Measurements from ENCODE around the gene CCPG1.
A peak's percentile ranks its signal among the peaks of the same experiment; 100 is the strongest.

The CCPG1 gene

GRCh38 chr15:55379095-55379494 lies 29.1 kb downstream of the CCPG1 start:
- DNase-seq, result no peak

DNA sequence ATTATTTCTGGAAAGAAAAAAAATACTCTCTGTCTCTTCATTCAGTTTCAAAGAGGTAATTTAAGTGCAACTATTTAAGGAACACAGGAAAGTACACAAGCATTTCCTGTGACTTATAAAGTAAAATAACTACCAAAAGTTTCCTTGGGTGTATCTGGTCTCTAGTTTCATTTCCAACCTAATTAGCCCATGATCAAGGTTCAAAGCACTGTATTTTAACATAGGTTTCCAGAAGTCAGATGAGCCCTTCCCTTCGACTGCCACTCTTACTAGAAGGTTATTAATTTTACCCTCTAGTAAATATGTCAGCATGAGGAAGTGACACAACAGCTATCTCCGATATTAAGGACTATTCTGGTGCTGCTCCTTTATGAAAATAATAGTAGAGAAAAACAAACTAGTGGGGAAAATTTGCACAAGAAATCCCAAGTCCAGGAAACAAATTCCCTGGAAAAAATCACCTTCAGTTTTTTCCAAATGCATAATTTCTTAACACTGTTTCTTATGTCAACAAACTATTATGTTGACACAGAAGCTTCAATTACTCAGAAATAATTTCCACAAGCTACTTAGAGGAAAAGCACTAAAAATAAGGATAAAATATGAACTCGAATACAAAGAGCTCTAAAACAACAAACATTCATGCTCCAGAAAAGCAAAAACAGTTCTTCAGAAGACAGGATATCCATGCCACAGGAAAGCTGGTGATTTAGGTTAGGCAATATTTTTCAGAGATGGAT lies 35.3 kb downstream of the CCPG1 start:
- no peak for DNase-seq

DNA sequence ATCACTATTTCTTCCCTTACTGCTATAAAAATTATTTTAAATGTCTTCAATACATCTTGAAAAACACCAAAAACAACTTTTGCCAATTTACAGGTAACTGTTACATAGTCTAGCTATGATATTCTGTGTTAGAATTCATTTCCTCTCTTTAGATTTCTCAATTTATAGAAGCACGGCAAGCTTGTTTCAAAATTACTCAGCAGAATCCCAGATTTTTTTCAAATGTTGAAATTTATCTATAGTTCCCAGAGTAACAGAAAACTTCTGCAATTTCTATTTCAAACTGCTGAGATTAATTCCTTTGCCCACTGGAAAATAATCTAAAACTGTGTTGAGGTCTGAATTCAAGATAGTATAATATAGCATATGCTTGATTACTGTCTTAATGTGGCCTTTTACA lies 41.2 kb downstream of the CCPG1 start:
- no peak for DNase-seq

- no peak for DNase-seq
Measured at GRCh38 chr15:55362641-55363040, 45.5 kb downstream of the CCPG1 start.

GRCh38 chr15:55361048-55361447 lies 47.1 kb downstream of the CCPG1 start:
- no peak for DNase-seq

DNA sequence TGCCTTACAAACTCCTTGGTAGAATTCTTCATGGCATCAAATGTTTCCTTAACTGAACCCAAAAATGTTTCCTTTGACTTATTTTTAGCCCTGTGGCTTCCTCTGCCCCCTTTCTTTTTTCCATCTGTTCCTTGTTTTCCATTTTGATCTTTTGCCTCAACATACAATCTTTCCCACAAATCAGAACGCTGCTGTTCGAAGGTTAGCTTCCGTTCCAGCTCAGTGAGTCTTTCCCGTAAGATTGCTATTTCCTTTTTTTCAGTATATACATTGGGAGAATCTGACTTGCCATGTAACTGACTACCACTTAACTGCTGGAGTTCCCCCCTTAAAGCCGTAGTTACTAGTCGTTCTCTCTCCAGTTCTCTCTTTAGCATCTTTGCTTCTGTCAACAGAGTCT lies 47.9 kb downstream of the CCPG1 start:
- DNase-seq, result no peak

- DNase-seq, result no peak
Measured at GRCh38 chr15:55358471-55358870, 49.7 kb downstream of the CCPG1 start.

DNA sequence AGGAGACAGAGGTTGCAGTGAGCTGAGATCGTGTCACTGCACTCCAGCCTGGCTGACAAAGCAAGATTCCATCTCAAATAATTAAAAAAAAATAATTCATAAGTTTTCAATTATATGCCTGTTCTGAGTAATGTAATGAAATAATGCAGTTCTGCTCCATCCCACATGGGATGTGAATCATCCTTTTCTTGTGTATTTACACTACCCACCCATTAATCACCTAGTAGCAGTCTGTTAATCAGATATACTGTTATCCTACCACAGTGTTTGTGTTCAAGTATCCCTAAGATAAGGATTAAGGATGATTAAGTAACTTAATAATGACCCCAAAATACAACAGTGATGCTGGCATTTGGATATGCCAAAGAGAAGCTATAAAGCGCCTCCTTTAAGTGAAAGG lies 50.4 kb downstream of the CCPG1 start:
- no peak for DNase-seq

GRCh38 chr15:55356985-55357585 lies 51.1 kb downstream of the CCPG1 start:
- DNase-seq, result no peak

- DNase-seq, result no peak
Measured at GRCh38 chr15:55353025-55353424, 55.1 kb downstream of the CCPG1 start.

DNA sequence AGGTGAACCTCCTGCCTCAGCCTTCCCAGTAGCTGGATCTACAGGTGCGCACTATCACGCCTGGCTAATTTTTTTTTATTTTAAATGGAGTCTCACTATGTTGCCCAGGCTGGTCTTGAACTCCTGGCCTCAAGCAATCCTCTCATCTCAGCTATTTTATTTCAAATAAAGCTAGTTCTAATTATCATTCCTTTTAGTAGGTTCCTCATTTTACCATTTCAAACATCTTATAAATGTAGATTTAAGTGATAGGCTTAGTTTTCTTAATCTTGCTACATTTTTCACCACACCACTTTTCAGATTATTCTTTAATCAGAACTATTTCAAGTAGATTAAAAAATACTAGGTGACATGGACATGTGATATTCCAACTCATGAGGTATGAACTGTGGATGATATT lies 58.9 kb downstream of the CCPG1 start:
- DNase-seq, result no peak

DNA sequence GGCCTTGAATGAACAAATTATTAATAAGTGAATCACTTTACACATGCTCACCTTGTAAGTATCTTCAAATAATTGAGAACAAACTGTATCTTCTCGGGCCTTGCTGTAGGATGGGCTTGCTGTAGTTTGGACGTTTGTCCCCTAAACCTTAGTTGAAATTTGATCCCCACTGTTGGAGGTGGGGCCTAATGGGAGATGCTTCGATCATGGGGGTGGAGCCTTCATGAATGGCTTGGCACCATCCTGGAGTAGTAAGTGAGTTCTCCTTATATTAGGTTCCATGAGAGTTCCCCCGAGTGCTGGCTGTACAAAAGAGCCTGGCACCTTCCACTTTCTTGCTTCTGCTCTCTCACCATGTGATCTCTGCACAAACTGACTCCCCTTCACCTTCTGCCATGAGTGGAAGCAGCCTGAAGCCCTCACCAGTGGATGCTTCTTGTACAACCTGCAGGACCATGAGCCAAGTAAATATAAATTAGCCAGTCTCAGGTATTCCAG lies 59.8 kb downstream of the CCPG1 start:
- no peak for DNase-seq

GRCh38 chr15:55344206-55344605 lies 64.0 kb downstream of the CCPG1 start:
- no peak for DNase-seq

DNA sequence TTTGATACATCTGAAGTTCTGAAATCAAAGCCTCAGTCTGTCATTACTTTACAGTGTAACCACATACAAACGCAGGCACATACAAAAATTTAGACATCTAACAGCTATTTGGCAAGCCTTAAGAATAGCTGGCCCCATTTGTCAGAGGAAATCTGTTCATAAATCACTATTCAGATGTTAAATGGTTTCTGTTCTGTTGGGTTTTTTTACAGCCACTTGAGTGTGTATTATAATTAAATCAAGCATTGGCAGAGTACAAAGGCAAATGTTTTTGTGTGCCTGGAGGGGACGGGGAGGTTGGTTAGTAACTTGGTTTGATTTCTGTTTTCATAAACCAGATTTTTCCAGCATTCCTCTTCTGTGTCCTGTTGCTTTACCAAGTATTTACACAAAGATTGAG lies 65.0 kb downstream of the CCPG1 start:
- no peak for DNase-seq

GRCh38 chr15:55337160-55337559 lies 71.0 kb downstream of the CCPG1 start:
- no peak for DNase-seq

DNA sequence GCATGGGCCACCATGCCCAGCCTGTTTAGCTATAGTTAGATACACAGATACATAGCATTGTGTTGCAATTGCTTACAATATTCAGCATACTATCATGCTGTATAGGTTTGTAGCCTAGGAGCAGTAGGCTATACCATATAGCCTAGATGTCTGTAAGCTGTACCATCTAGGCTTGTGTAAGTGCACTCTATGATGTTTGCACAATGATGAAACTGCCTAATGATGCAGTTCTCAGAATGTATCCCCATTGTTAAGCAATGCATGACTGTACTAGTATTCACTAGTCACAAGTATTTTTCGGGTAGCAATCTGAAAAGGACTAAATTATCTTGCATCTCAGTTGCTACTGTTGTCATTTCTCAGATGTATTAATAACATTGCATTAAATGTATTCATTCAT lies 73.2 kb downstream of the CCPG1 start:
- no peak for DNase-seq

DNA sequence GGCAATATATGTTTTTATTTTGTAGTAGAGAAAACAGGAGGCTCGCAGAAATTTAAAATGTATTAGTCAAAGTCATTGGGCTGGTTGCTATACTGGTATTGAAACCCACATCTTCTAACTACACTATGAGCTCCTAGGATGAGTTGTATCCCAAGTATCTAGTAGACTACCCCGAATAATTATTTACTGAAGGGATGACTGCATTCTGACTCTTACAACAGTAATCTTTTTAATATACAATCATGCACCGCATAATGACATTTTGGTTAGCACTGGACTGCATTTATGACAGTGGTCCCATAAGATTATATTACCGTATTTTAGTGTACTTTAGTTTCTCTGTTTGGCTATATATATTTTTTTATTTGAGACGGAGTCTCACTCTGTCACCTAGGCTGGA lies 73.8 kb downstream of the CCPG1 start:
- DNase-seq, result no peak

- DNase-seq, result no peak
Measured at GRCh38 chr15:55327387-55327786, 80.8 kb downstream of the CCPG1 start.

DNA sequence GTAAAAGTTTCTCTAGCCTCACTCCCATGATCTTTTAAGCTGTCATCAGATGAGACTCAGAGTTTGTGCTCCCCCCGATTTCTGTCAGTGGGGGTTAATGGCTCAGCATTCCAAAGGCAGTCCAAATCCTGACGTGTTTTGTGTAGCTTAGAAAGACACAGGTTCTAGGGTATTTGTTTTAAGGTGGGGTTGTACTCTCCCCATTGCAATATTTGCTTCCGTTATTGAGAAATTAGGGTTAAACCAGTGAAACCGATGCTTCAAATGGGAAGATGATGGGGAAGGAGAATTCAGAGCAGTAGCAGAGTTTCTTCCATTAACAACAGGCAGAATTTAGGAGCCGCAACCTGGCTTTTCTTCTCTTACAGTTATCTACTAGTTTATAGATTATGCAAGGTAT lies 85.7 kb downstream of the CCPG1 start:
- no peak for DNase-seq

GRCh38 chr15:55320963-55321362 lies 87.2 kb downstream of the CCPG1 start:
- DNase-seq, result no peak

DNA sequence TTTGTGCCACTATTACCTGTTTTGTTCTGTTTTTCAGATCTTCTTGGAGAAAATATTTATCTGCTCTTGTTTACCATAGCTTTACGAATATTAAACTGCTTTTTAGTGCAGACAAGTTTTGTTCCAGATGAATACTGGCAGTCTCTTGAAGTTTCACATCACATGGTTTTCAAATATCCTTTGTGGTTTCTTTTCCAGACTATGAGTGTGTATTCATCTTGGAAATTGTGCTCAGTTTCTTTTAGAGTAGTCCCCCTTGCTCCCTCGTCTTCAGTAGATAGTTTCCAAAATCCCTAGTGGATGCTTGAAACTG lies 88.0 kb downstream of the CCPG1 start:
- no peak for DNase-seq

DNA sequence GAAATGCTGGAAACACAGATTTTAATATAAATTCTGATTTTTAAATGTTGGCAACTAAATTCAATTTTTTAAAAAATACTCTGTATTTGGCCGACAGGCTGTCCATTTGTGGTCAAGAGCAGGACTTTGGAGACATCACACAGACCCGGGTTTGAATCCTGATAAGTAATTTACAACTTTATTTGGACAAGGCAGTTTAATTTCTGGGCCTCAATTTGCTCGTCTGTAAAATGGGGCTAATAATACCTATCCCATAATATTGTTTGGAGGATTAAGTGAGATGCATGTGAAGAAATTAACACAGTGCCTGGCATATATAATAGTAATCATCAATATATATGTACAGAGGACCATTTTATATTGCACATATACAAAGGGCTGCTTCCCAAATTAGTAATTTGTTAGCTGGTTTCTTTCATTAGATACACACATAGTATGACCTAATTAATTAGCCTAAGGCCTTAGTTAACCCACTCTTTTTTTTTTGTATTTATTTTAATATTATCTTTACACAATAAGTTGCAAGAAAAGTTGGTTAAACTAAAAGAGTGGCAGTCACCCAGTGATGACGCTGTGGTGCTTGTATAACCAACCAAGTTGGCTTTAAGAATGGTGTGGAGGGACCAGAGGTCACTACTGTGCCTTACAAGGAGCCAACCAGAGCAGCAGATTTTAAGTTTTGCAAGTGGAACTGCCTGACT lies 88.5 kb downstream of the CCPG1 start:
- no peak for DNase-seq

DNA sequence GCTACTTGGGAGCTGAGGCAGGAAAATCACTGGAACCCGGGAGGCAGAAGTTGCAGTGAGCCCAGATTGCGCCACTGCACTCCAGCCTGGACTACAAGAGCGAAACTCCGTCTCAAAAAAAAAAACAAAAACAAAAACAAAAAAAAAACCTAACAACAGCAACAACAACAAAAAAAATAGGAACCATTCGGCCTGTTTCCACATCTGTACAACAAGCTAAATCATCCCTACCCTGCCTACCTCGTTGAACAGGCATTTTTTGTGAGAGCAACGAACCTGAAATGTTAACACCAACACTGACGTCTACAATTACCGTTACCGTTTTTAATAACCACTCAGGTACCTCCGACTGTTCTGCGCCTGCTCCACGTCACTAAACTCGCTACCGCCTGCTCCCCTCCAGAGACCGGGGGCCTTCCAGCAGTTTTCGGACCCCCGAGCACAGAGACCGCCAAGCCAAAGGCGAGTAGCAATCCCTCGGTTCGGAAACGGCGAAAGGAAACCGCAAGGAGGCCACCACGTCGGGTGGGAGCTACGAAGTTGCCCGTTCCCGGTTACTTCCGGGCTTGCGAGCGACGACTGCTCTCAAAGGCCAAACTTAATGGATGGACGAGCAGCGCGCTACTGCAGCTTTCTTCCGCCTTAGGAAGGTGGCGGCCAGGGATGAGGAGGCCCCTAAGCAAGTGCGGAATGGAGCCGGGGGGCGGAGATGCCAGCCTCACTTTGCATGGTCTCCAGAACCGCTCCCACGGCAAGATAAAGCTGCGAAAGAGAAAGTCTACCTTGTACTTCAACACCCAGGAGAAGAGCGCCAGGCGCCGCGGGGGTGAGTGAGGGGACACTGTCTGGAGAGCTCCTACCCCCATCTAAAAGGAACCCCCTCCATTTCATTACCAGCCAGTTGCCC lies 89.3 kb downstream of the CCPG1 start, which contains the start of the genes PIGB and PIGBOS1:
PIGB (plus strand) TSS at position 635 of the 907 bp plus-strand sequence; CDS start at position 664, 29 bp downstream.
PIGBOS1 (minus strand) TSS at position 536 of the 907 bp plus-strand sequence. CDS start 1,331 bp downstream, outside the sequence.
- DNase-seq, result peak; percentile 54 to 65 (median 56)

Data from activated CD4-positive, CD25-positive, alpha-beta regulatory T cell (primary cell).